Measurements from ENCODE around the gene KMT2D.

The KMT2D gene

GRCh38 chr12:49060237-49061156, at the start of gene KMT2D:
Gene KMT2D, minus strand, starts transcription at chr12:49060794. Its CDS starts 5,470 bp downstream, at chr12:49055324.
- Histone ChIP-seq H3K4me1 (ENCODE audit: control insufficient read depth, insufficient read depth, low read length) (peaks cover 30% of the 10 kb centered on the region), H3K27ac (ENCODE audit: low read depth, low read length) (peak within 1 kb of the TSS; percentile 100)

GRCh38 chr12:49109641-49110463, 49.3 kb upstream of the KMT2D start:
- no peak overlapping the region for H3K27ac ChIP-seq (ENCODE audit: low read depth, low read length)
- H3K36me3 ChIP-seq (ENCODE audit: control insufficient read depth, insufficient read depth, low read length): peaks cover 23% of the 10 kb centered on the region
- 0 out of 2 replicates have a peak, but pooled peaks cover 6% of the 10 kb centered on the region for H3K9me3 ChIP-seq (ENCODE audit: control insufficient read depth, insufficient read depth, low read depth, low read length)
- H3K9ac ChIP-seq (ENCODE audit: low read length): peak overlapping the region; percentile 73
- peak overlapping the region; percentile 91 for H3K4me3 ChIP-seq (ENCODE audit: low read depth, low read length)
- peaks cover 15% of the 10 kb centered on the region for H3K4me1 ChIP-seq (ENCODE audit: control insufficient read depth, insufficient read depth, low read length)
- H3K27me3 ChIP-seq (ENCODE audit: control insufficient read depth, insufficient read depth, low read length): no peaks in the 10 kb centered on the region

More at GRCh38 chr12:49060237-49061156, at the start of gene KMT2D:
- Histone ChIP-seq H3K9me3 (ENCODE audit: control insufficient read depth, insufficient read depth, low read depth, low read length) (no peaks in the 10 kb centered on the region), H3K27me3 (ENCODE audit: control insufficient read depth, insufficient read depth, low read length) (no peaks in the 10 kb centered on the region), H3K4me3 (ENCODE audit: low read depth, low read length) (peak within 1 kb of the TSS; percentile 96), H3K9ac (ENCODE audit: low read length) (peak within 1 kb of the TSS; percentile 97), H3K36me3 (ENCODE audit: control insufficient read depth, insufficient read depth, low read length) (0 out of 2 replicates have a peak, but pooled peaks cover 4% of the 10 kb centered on the region)

GRCh38 chr12:49108958-49109404, 48.4 kb upstream of the KMT2D start:
- Histone ChIP-seq H3K36me3 (ENCODE audit: control insufficient read depth, insufficient read depth, low read length) (peaks cover 32% of the 10 kb centered on the region), H3K27ac (ENCODE audit: low read depth, low read length) (no peak overlapping the region), H3K27me3 (ENCODE audit: control insufficient read depth, insufficient read depth, low read length) (no peaks in the 10 kb centered on the region), H3K9me3 (ENCODE audit: control insufficient read depth, insufficient read depth, low read depth, low read length) (0 out of 2 replicates have a peak, but pooled peaks cover 6% of the 10 kb centered on the region), H3K4me3 (ENCODE audit: low read depth, low read length) (peak overlapping the region; percentile 91; the same call in 1 of the 2 replicates), H3K4me1 (ENCODE audit: control insufficient read depth, insufficient read depth, low read length) (peaks cover 15% of the 10 kb centered on the region), H3K9ac (ENCODE audit: low read length) (no peak overlapping the region)

GRCh38 chr12:49105504-49106084, 45.0 kb upstream of the KMT2D start:
- no peak overlapping the region for H3K27ac ChIP-seq (ENCODE audit: low read depth, low read length)
- peaks cover 15% of the 10 kb centered on the region for H3K4me1 ChIP-seq (ENCODE audit: control insufficient read depth, insufficient read depth, low read length)
- H3K36me3 ChIP-seq (ENCODE audit: control insufficient read depth, insufficient read depth, low read length): peaks cover 65% of the 10 kb centered on the region
- no peaks in the 10 kb centered on the region for H3K27me3 ChIP-seq (ENCODE audit: control insufficient read depth, insufficient read depth, low read length)
- no peak overlapping the region for H3K9ac ChIP-seq (ENCODE audit: low read length)
- no peaks in the 10 kb centered on the region for H3K9me3 ChIP-seq (ENCODE audit: control insufficient read depth, insufficient read depth, low read depth, low read length)
- no peak overlapping the region for H3K4me3 ChIP-seq (ENCODE audit: low read depth, low read length)

- Histone ChIP-seq H3K27ac (ENCODE audit: low read depth, low read length) (no peak overlapping the region), H3K9ac (ENCODE audit: low read length) (no peak overlapping the region), H3K4me1 (ENCODE audit: control insufficient read depth, insufficient read depth, low read length) (peaks cover 15% of the 10 kb centered on the region), H3K36me3 (ENCODE audit: control insufficient read depth, insufficient read depth, low read length) (peaks cover 73% of the 10 kb centered on the region), H3K4me3 (ENCODE audit: low read depth, low read length) (no peak overlapping the region), H3K27me3 (ENCODE audit: control insufficient read depth, insufficient read depth, low read length) (no peaks in the 10 kb centered on the region), H3K9me3 (ENCODE audit: control insufficient read depth, insufficient read depth, low read depth, low read length) (no peaks in the 10 kb centered on the region)
Measured at GRCh38 chr12:49104822-49105221, 44.2 kb upstream of the KMT2D start.

- H3K4me3 ChIP-seq (ENCODE audit: low read depth, low read length): no peak overlapping the region
- peaks cover 74% of the 10 kb centered on the region for H3K36me3 ChIP-seq (ENCODE audit: control insufficient read depth, insufficient read depth, low read length)
- no peak overlapping the region for H3K27ac ChIP-seq (ENCODE audit: low read depth, low read length)
- no peaks in the 10 kb centered on the region for H3K9me3 ChIP-seq (ENCODE audit: control insufficient read depth, insufficient read depth, low read depth, low read length)
- H3K4me1 ChIP-seq (ENCODE audit: control insufficient read depth, insufficient read depth, low read length): no peaks in the 10 kb centered on the region
- no peak overlapping the region for H3K9ac ChIP-seq (ENCODE audit: low read length)
- H3K27me3 ChIP-seq (ENCODE audit: control insufficient read depth, insufficient read depth, low read length): peaks cover 6% of the 10 kb centered on the region
Measured at GRCh38 chr12:49100380-49100779, 39.8 kb upstream of the KMT2D start.

GRCh38 chr12:49098703-49099102, 38.1 kb upstream of the KMT2D start:
- Histone ChIP-seq H3K27me3 (ENCODE audit: control insufficient read depth, insufficient read depth, low read length) (peaks cover 23% of the 10 kb centered on the region), H3K27ac (ENCODE audit: low read depth, low read length) (no peak overlapping the region), H3K9ac (ENCODE audit: low read length) (no peak overlapping the region), H3K4me3 (ENCODE audit: low read depth, low read length) (no peak overlapping the region), H3K36me3 (ENCODE audit: control insufficient read depth, insufficient read depth, low read length) (peaks cover 57% of the 10 kb centered on the region), H3K9me3 (ENCODE audit: control insufficient read depth, insufficient read depth, low read depth, low read length) (no peaks in the 10 kb centered on the region), H3K4me1 (ENCODE audit: control insufficient read depth, insufficient read depth, low read length) (peaks cover 5% of the 10 kb centered on the region)

GRCh38 chr12:49098035-49098451, 37.4 kb upstream of the KMT2D start:
- Histone ChIP-seq H3K9me3 (ENCODE audit: control insufficient read depth, insufficient read depth, low read depth, low read length) (no peaks in the 10 kb centered on the region), H3K9ac (ENCODE audit: low read length) (no peak overlapping the region), H3K4me3 (ENCODE audit: low read depth, low read length) (no peak overlapping the region), H3K4me1 (ENCODE audit: control insufficient read depth, insufficient read depth, low read length) (peaks cover 8% of the 10 kb centered on the region), H3K36me3 (ENCODE audit: control insufficient read depth, insufficient read depth, low read length) (peaks cover 51% of the 10 kb centered on the region), H3K27me3 (ENCODE audit: control insufficient read depth, insufficient read depth, low read length) (peaks cover 29% of the 10 kb centered on the region), H3K27ac (ENCODE audit: low read depth, low read length) (no peak overlapping the region)

GRCh38 chr12:49097381-49097780, 36.8 kb upstream of the KMT2D start:
- Histone ChIP-seq H3K9me3 (ENCODE audit: control insufficient read depth, insufficient read depth, low read depth, low read length) (no peaks in the 10 kb centered on the region), H3K4me1 (ENCODE audit: control insufficient read depth, insufficient read depth, low read length) (peaks cover 12% of the 10 kb centered on the region), H3K4me3 (ENCODE audit: low read depth, low read length) (no peak overlapping the region), H3K36me3 (ENCODE audit: control insufficient read depth, insufficient read depth, low read length) (peaks cover 44% of the 10 kb centered on the region), H3K9ac (ENCODE audit: low read length) (no peak overlapping the region), H3K27ac (ENCODE audit: low read depth, low read length) (no peak overlapping the region), H3K27me3 (ENCODE audit: control insufficient read depth, insufficient read depth, low read length) (peaks cover 36% of the 10 kb centered on the region)

GRCh38 chr12:49094975-49095365, 34.4 kb upstream of the KMT2D start:
- no peak overlapping the region for H3K4me3 ChIP-seq (ENCODE audit: low read depth, low read length)
- no peak overlapping the region for H3K27ac ChIP-seq (ENCODE audit: low read depth, low read length)
- H3K4me1 ChIP-seq (ENCODE audit: control insufficient read depth, insufficient read depth, low read length): peaks cover 23% of the 10 kb centered on the region
- no peak overlapping the region for H3K9ac ChIP-seq (ENCODE audit: low read length)
- H3K36me3 ChIP-seq (ENCODE audit: control insufficient read depth, insufficient read depth, low read length): peaks cover 20% of the 10 kb centered on the region
- no peaks in the 10 kb centered on the region for H3K9me3 ChIP-seq (ENCODE audit: control insufficient read depth, insufficient read depth, low read depth, low read length)
- peaks cover 60% of the 10 kb centered on the region for H3K27me3 ChIP-seq (ENCODE audit: control insufficient read depth, insufficient read depth, low read length)

All from HUES6 (cell line).